Fibroblast of peridontal ligament (primary cell): ENCODE data around the gene RBM15.
A peak's percentile ranks its signal among the peaks of the same experiment; 100 is the strongest.

ENCODE experiments used
- DNase-seq: peaks from one replicate; pipeline ENCODE4 v3.0.0-alpha.2; 2010; ENCODE audit errors: extremely low read depth

Gene RBM15

GRCh38 chr1:110355321-110355720, 16.1 kb downstream of the RBM15 start:
- no peak for DNase-seq

DNA sequence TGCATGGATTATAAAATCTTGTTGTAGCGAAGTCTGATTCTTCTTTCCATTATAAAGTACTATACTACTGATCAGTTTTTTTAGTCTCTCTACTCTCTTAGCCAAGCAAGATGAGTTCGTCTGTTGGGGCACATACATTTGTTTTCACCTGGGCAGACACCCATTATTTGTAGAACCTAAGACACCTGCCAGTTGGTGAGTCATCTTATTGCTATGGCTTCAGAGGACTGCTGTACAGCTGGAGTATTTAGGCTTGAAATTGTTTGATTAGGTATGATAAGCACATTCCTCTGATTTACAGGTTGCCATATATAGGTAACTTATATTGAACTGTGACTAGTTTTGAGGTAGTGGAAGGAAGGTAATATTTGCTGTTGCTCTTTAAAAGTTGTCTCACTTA, 17.2 kb downstream of the RBM15 start:
- DNase-seq = no peak

- no peak for DNase-seq
Measured at GRCh38 chr1:110360431-110360830, 21.3 kb downstream of the RBM15 start.

GRCh38 chr1:110361856-110362255, 22.7 kb downstream of the RBM15 start:
- no peak for DNase-seq

GRCh38 chr1:110364221-110364620, 25.0 kb downstream of the RBM15 start:
- no peak for DNase-seq

DNA sequence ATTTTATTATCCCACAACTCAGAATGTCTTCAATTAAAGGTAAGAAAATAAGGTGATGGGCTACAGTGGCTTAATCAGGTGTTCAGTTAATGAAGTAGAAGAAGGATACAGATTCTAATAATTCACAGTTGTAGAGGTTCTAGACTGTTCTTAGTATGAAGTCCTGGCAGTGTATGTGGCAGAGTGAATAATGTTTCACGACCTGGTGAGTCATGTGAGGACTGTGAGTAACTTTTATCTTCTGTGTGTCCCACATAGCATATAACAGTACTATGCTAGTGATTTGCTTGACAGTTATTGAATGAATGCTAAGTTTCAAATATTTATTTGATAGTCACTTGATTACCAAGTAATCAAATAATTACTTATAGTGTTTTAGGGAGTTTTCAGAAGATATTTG, 31.6 kb downstream of the RBM15 start:
- DNase-seq = peak; percentile 69

- DNase-seq = no peak
Measured at GRCh38 chr1:110375490-110375889, 36.3 kb downstream of the RBM15 start.

GRCh38 chr1:110380672-110381283, 41.6 kb downstream of the RBM15 start:
- peak; percentile 100 for DNase-seq

DNA sequence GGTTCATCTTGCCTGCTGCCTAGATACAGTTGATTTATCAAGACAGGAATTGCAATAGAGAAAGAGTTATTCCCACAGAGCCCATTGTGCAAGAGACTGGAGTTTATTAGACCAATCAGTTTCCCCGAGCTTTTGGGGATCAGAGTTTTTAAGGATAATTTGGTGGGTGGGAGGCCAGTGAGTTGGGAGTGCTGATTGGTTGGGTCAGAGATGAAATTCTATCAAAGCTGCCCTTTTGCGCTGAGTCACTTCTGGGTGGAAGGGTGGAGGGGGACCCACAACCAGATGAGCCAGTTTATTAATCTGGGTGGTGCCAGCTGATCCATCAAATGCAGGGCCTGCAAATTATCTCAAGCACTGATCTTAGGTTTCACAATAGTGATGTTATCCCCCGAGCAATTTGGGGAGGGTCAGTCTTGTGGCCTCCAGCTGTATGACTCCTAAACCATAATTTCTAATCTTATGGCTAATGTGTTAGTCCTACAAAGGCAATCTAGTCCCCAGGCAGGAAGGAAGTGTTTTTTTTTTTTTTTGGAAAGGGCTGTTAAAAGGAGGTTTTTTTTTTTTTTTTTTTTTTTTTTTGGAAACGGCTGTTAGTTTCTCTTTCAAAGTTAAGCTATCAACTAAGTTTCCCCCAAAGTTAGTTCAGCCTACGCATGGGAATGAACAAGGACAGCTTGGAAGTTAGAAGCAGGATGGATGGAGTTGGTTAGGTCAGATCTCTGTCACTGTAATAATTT, 44.2 kb downstream of the RBM15 start:
- DNase-seq = peak; percentile 65

DNA sequence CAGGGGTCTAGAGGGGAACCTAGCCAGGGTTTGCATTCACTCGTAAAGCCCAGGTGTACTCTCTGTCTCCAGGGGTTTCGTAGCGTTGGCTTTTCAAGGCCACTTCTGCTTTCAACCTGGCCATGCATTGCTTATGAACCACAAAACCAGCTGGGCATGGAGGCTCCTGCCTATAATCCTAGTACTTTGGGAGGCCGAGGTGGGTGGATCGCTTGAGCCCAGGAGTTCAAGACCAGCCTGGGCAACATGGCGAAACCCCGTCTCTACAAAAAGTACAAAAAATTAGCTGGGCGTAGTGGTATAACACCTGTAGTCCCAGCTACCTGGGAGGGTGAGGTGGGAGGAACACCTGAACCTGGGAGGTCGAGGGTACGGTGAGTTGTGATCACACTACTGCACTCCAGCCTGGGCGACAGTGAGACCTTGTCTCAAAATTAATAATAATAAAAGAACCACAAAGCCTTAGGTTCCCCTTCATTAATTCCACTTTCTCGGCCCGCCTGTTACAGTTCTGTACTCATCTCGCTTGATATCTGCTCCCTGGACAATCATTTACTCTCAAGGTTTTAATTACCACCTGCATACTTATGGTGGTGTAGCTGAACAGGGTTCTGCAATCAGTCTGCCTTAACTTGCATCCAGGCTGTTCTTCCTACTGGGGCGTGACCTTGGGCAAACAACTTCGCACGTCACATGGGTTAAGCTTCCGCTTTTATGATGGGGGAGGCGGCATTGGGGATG, 45.6 kb downstream of the RBM15 start:
- no peak for DNase-seq

GRCh38 chr1:110385369-110385768, 46.2 kb downstream of the RBM15 start:
- DNase-seq = no peak

DNA sequence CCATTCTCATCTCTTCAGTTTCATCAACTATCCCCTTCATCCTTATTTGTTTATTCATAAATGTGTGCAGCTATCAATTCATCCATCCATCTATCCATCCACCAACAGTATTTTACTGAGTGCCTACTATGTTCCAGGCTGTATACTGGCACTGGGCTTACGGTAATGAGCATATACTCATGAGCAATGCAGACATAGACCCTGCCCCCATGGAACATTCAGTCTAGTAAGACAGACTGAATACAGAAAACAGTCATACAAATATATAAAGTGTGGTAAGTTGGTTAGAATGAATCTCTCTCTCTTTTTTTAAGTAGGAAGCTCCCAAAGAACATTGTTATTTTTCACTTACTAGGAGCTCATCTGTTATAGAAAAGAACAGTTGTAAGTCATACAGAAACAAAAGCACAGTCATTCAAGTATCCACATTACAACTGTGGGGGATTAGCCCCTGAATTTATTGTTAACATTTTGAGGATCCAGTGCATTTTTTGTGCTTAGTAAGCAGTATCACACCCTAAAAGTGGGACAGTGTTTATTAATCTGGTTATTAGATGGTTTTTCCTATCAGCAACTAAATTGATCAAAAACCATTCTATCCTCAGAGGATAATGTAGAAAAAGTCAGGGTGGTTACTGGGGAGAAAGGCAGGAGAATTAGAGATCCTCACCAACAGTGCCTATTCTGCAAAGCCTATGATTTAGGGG, 48.0 kb downstream of the RBM15 start:
- no peak for DNase-seq

GRCh38 chr1:110390096-110390495, 50.9 kb downstream of the RBM15 start:
- DNase-seq = peak; percentile 90

GRCh38 chr1:110390692-110391245, 51.6 kb downstream of the RBM15 start, which contains the start of gene SLC16A4:
Gene SLC16A4, minus strand, starts transcription at chr1:110391026. Its CDS starts 1,703 bp downstream, at chr1:110389323.
- peak; percentile 95 for DNase-seq

- DNase-seq = no peak
Measured at GRCh38 chr1:110393286-110393685, 54.1 kb downstream of the RBM15 start.

DNA sequence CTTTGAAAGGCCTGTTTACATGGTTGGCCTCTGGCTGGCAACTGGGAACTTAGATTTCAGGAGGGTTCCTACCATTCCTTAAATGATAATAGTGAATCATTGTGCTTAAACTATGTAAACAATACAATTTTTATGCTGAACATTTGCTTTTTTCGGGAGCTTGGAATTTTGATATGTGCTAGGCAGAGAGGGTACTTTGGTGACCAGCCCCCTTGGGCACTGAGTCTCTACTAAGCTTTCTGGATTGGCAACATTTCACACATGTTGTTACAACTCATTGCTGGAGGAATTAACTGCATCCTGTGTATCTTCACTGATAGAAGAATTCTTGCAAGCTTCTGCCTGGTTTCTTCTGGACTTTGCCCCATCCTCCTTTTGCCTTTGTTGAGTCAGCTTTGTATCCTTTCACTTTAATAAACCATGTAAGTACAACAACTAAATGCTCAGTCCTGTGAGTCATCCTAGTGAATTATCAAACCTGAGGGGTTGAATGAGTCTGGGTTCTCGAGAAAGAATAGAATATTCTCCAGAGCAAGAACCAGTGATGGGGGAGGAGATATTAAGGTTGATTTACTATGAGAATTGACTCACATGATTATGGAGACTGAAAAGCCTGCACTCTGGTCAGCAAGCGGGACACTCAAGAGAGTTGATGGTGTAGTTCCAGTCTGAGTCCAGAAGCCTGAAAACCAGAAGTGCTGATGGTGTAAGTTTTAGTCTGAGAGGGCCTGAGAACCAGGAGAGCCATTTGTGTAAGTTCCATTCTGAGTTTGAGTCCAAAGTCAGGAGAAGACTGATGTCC, 54.7 kb downstream of the RBM15 start:
- DNase-seq = peak; percentile 84

DNA sequence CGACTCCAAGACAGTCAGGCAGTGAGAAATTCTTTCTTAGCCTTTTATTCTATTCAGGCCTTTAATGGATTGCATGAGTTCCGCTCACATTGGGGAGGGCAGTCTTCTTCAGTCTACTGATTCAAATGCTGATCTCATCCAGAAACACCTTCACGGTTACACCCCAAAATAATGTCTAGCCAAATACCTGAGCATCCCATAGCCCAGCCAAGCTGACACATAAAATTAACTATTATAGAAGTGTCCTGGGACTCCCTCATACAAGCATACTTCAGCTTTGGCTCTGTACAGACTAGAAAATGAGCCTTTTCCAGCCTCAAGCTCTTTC, 55.3 kb downstream of the RBM15 start:
- no peak for DNase-seq
